Retinal pigment epithelial cell (primary cell): ENCODE measurements around the gene FSD2.

Source experiments
- DNase-seq: peaks from one replicate; pipeline ENCODE4 v3.0.0-alpha.2; 2010; ENCODE audit warnings: low read depth
- H3K4me3 ChIP-seq: 2 replicates; pipeline ENCODE4 v1.5.1; 2011; ENCODE audit warnings: mild to moderate bottlenecking, low read length, control low read depth, moderate library complexity
- CTCF ChIP-seq: conservative IDR thresholded peaks from 2 replicates; pipeline ENCODE4 v1.5.1; 2011; ENCODE audit warnings: low read depth, low read length, control low read depth, inconsistent platforms

Gene FSD2

GRCh38 chr15:82849556-82850512 lies 44.0 kb upstream of the FSD2 start:
- TF ChIP-seq CTCF: peak; percentile 91
- H3K4me3 ChIP-seq: no peak overlapping the region
- peak; percentile 56 for DNase-seq

- DNase-seq: no peak
- TF ChIP-seq CTCF: no peak
- H3K4me3 ChIP-seq: no peak overlapping the region
Observed at GRCh38 chr15:82848241-82848993, 42.5 kb upstream of the FSD2 start.

- no peak overlapping the region for H3K4me3 ChIP-seq
- TF ChIP-seq CTCF: no peak
- no peak for DNase-seq
Observed at GRCh38 chr15:82847703-82848102, 41.8 kb upstream of the FSD2 start.

- no peak for DNase-seq
- H3K4me3 ChIP-seq: no peak overlapping the region
- no peak for TF ChIP-seq CTCF
Observed at GRCh38 chr15:82846621-82847020, 40.8 kb upstream of the FSD2 start.

GRCh38 chr15:82845686-82846085 lies 39.8 kb upstream of the FSD2 start:
- no peak overlapping the region for H3K4me3 ChIP-seq
- DNase-seq: no peak
- no peak for TF ChIP-seq CTCF

GRCh38 chr15:82843566-82843965 lies 37.7 kb upstream of the FSD2 start:
- H3K4me3 ChIP-seq: no peak overlapping the region
- no peak for TF ChIP-seq CTCF
- no peak for DNase-seq
